Measurements from ENCODE around the gene TMEM178B. TPM values are rescaled to one million over a fixed set of nuclear protein-coding genes. Genes with fewer than 3 reads are reported as not detected.

TMEM178B gene
- total and polyA plus RNA-seq, 10 of the 15 experiments (the other 5 are each of a cell fraction or from before 2014, with no cell fraction given) = 0.01 to 1.1 (median 0.04) TPM; not detected in 2

DNA sequence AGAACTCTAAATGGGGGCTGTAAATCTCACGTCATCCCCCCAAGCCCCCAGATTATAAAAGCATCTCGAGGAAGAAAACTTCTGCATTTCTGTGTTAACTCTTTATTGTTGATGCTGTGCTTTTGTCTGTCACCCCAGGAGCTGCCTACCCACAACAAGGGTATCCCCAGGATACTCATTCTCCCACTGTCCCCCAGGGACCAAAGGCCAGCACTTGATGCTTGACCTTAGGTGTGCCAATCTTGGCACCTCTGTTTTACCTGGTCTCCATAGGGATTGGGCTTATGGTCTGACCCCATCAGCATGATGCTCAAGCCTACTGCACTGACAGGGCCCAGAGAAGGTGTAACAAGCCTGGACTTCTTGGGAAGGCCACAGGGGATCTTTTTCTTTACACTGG, 251.4 kb downstream of the TMEM178B start:
- H3K4me2 ChIP-seq (ENCODE audit: control insufficient read depth, insufficient read depth) = no peak overlapping the region
- ChIA-PET CTCF (no interaction called here), RAD21 (ENCODE audit: unreplicated experiment) (no interaction called here), SMC1A (ENCODE audit: uncharacterized antibody, unreplicated experiment) (no interaction called here), POLR2A (no interaction called here)
- H4K20me1 ChIP-seq (ENCODE audit: control insufficient read depth, insufficient read depth) = no peaks in the 10 kb centered on the region
- DNase-seq (ENCODE audit: low read depth, low spot score) (no peak), FAIRE-seq (no peak), ATAC-seq (no peak)
- no peak for TF ChIP-seq RFX5 (IDR thresholded peaks at IDR 0.05; ENCODE audit: low read depth, low read length)
- no peak for TF ChIP-seq CREB1 (IDR thresholded peaks at IDR 0.05; ENCODE audit: low read depth)
- no peak for TF ChIP-seq NFXL1 (IDR thresholded peaks at IDR 0.05; ENCODE audit: borderline replicate concordance)
- TF ChIP-seq, protein P1, sequence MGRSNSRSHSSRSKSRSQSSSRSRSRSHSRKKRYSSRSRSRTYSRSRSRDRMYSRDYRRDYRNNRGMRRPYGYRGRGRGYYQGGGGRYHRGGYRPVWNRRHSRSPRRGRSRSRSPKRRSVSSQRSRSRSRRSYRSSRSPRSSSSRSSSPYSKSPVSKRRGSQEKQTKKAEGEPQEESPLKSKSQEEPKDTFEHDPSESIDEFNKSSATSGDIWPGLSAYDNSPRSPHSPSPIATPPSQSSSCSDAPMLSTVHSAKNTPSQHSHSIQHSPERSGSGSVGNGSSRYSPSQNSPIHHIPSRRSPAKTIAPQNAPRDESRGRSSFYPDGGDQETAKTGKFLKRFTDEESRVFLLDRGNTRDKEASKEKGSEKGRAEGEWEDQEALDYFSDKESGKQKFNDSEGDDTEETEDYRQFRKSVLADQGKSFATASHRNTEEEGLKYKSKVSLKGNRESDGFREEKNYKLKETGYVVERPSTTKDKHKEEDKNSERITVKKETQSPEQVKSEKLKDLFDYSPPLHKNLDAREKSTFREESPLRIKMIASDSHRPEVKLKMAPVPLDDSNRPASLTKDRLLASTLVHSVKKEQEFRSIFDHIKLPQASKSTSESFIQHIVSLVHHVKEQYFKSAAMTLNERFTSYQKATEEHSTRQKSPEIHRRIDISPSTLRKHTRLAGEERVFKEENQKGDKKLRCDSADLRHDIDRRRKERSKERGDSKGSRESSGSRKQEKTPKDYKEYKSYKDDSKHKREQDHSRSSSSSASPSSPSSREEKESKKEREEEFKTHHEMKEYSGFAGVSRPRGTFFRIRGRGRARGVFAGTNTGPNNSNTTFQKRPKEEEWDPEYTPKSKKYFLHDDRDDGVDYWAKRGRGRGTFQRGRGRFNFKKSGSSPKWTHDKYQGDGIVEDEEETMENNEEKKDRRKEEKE (IDR thresholded peaks at IDR 0.05) = no peak
- no peak for TF ChIP-seq NR2F1 (conservative IDR thresholded peaks at IDR 0.05)
- TF ChIP-seq CBFB (IDR thresholded peaks at IDR 0.05; ENCODE audit: low read depth) = no peak
- TF ChIP-seq CBX3 (IDR thresholded peaks at IDR 0.05; ENCODE audit: borderline replicate concordance, low read depth) = no peak
- TF ChIP-seq MTA3 (IDR thresholded peaks at IDR 0.05; ENCODE audit: borderline replicate concordance, low read length) = no peak
- no peak for TF ChIP-seq IKZF2 (IDR thresholded peaks at IDR 0.05)
- TF ChIP-seq HCFC1 (IDR thresholded peaks at IDR 0.05; ENCODE audit: low read length) = no peak
- TF ChIP-seq NFIC (IDR thresholded peaks at IDR 0.05; ENCODE audit: low read depth, low read length) = no peak
- TF ChIP-seq CHD1 (IDR thresholded peaks at IDR 0.05; ENCODE audit: low read depth, low read length) = no peak
- no peak for TF ChIP-seq ZNF207 (IDR thresholded peaks at IDR 0.05; ENCODE audit: borderline replicate concordance)
- TF ChIP-seq POU2F2 (IDR thresholded peaks at IDR 0.05; ENCODE audit: borderline replicate concordance, low read depth, low read length) = no peak
- TF ChIP-seq WRNIP1 (IDR thresholded peaks at IDR 0.05; ENCODE audit: borderline replicate concordance, low read depth, low read length) = no peak
- TF ChIP-seq RELB (IDR thresholded peaks at IDR 0.05; ENCODE audit: low read depth) = no peak
- no peaks in the 10 kb centered on the region for H3K9me3 ChIP-seq (replicated peaks; ENCODE audit: control insufficient read depth, insufficient read depth, low read length)
- no peaks in the 10 kb centered on the region; a peak in 1 of 4 replicates for H3K27me3 ChIP-seq (replicated peaks in 1 of 2; ENCODE audit: control insufficient read depth in 2 of 2, insufficient read depth in 2 of 2, low read length in 1 of 2)
- intact Hi-C loops (cut with micrococcal nuclease; ENCODE audit: unreplicated experiment) = no loop called here
- no peak overlapping the region for H2AFZ ChIP-seq (ENCODE audit: control insufficient read depth, low read depth, low read length)
- no peak overlapping the region for H3K27ac ChIP-seq (ENCODE audit: control insufficient read depth, insufficient read depth)
- in situ Hi-C loops (cut with MboI) = no loop called here
- no peaks in the 10 kb centered on the region for H3K4me1 ChIP-seq (ENCODE audit: control insufficient read depth, insufficient read depth, low read length)
- H3K4me3 ChIP-seq = no peak overlapping the region
- no peaks in the 10 kb centered on the region for H3K36me3 ChIP-seq (ENCODE audit: control insufficient read depth in 2 of 2, insufficient read depth in 2 of 2, low read length in 1 of 2)
- H3K79me2 ChIP-seq (ENCODE audit: control insufficient read depth, insufficient read depth, low read length) = no peaks in the 10 kb centered on the region
- BruUV-seq (replicated peaks) = no TSS peak
- no peak overlapping the region for H3K9ac ChIP-seq (ENCODE audit: control insufficient read depth, insufficient read depth, low read length)
- 0% methylated on average over 2 of the region's 2 CpGs for WGBS (ENCODE audit: insufficient coverage, insufficient replicate concordance, low lambda C conversion rate, missing lambda C conversion rate)

Measured in GM12878 (cell line).